GM12872 (cell line): ENCODE results near the gene TMEM221.

ENCODE experiments used
- CTCF ChIP-seq: IDR thresholded peaks from 3 replicates; pipeline ENCODE4 v1.5.1; 2011; ENCODE audit warnings: low read depth, mild to moderate bottlenecking, low read length, moderate library complexity; ENCODE audit not compliant: insufficient read depth

TMEM221 gene

GRCh38 chr19:17469481-17470067 lies 21.1 kb upstream of the TMEM221 start:
- no peak for TF ChIP-seq CTCF

GRCh38 chr19:17469092-17469480 lies 20.6 kb upstream of the TMEM221 start:
- no peak for TF ChIP-seq CTCF

GRCh38 chr19:17468302-17469091 lies 20.0 kb upstream of the TMEM221 start:
- no peak for TF ChIP-seq CTCF

GRCh38 chr19:17467471-17468301 lies 19.2 kb upstream of the TMEM221 start:
- no peak for TF ChIP-seq CTCF

- TF ChIP-seq CTCF, result no peak
Measured at GRCh38 chr19:17466487-17466850, 18.0 kb upstream of the TMEM221 start.

GRCh38 chr19:17460372-17461230 lies 12.1 kb upstream of the TMEM221 start, which contains the start of gene NXNL1:
Gene NXNL1, minus strand, starts transcription at chr19:17460926. Its CDS starts 57 bp downstream, at chr19:17460869.
- TF ChIP-seq CTCF, result no peak
